DOHH2 (cell line): ENCODE data around the gene CCDC54.

Experiments
- CTCF ChIP-seq: fragments of 200-600 bp; sonication (generic); IDR thresholded peaks from one replicate; pipeline ENCODE4 v1.5.1; 2014; ENCODE audit warnings: antibody characterized with exemption, mild to moderate bottlenecking, low read depth, low read length; ENCODE audit not compliant: poor library complexity, severe bottlenecking
- EZH2phosphoT487 ChIP-seq: fragments of 200-600 bp; sonication (generic); IDR thresholded peaks from 2 replicates; pipeline ENCODE4 v1.6.1; 2017; ENCODE audit warnings: borderline replicate concordance, mild to moderate bottlenecking, antibody characterized with exemption, low read length, moderate library complexity, mixed read lengths

- no peak for TF ChIP-seq CTCF
- TF ChIP-seq EZH2phosphoT487 = no peak
Measured at GRCh38 chr3:107413264-107413663, 36.0 kb downstream of the CCDC54 start.
